Keratinocyte (primary cell): ENCODE data around the gene SIGLEC11. TPM values are rescaled to one million over a fixed set of nuclear protein-coding genes. Genes with fewer than 3 reads are reported as not detected.

ENCODE experiments used
- DNase-seq: peaks from one replicate; pipeline ENCODE4 v3.0.0-alpha.2; 2011; ENCODE audit warnings: low read depth, missing footprints, low spot score
- FAIRE-seq: peaks from 2 replicates; lab custom pipeline; 2011; peaks lifted over from hg19 to GRCh38; lab: Jason Lieb, UNC
- H2AFZ ChIP-seq: 2 replicates; pipeline ENCODE4 v1.6.0; 2012; ENCODE audit warnings: low read length, control low read depth, inconsistent platforms; ENCODE audit not compliant: control insufficient read depth
- H3K27ac ChIP-seq: 2 replicates; pipeline ENCODE4 v1.5.1; 2011; ENCODE audit warnings: low read length; ENCODE audit not compliant: control insufficient read depth, insufficient read depth
- H3K27me3 ChIP-seq: 3 replicates; pipeline ENCODE4 v1.6.0; 2011; ENCODE audit warnings: low read length; ENCODE audit not compliant: control insufficient read depth, insufficient read depth; ENCODE audit errors: extremely low read depth
- H3K36me3 ChIP-seq, 2 experiments: 2 replicates in 1 of 2; 3 replicates in 1 of 2; pipeline ENCODE4 v1.5.1; 2011; ENCODE audit warnings: low read length in 2 of 2, mild to moderate bottlenecking in 1 of 2; ENCODE audit not compliant: control insufficient read depth in 2 of 2, insufficient read depth in 2 of 2; ENCODE audit errors: extremely low read depth in 1 of 2
- H3K4me1 ChIP-seq: 3 replicates; pipeline ENCODE4 v1.5.1; 2011; ENCODE audit warnings: low read length; ENCODE audit not compliant: control insufficient read depth, insufficient read depth; ENCODE audit errors: extremely low read depth
- H3K4me2 ChIP-seq: 3 replicates; pipeline ENCODE4 v1.6.0; 2011; ENCODE audit warnings: low read depth, low read length; ENCODE audit not compliant: control insufficient read depth, insufficient read depth; ENCODE audit errors: extremely low read depth
- H3K4me3 ChIP-seq, 3 experiments: fragments of 200-600 bp in 1 of 3; sonication (generic) in 1 of 3; 2 replicates in 2 of 3; 3 replicates in 1 of 3; pipeline ENCODE4 v1.5.1; 2011 to 2016; ENCODE audit warnings: low read length in 3 of 3, mild to moderate bottlenecking in 3 of 3, control low read depth in 2 of 3, inconsistent platforms in 1 of 3, low read depth in 1 of 3, mixed read lengths in 1 of 3, mixed run types in 1 of 3, moderate library complexity in 1 of 3; ENCODE audit not compliant: control insufficient read depth in 2 of 3, insufficient read depth in 2 of 3; ENCODE audit errors: extremely low read depth in 1 of 3
- H3K79me2 ChIP-seq: 2 replicates; pipeline ENCODE4 v1.6.0; 2012; ENCODE audit warnings: low read length; ENCODE audit not compliant: control insufficient read depth, insufficient read depth
- H3K9ac ChIP-seq: 3 replicates; pipeline ENCODE4 v1.6.0; 2011; ENCODE audit warnings: low read length; ENCODE audit not compliant: control insufficient read depth, insufficient read depth; ENCODE audit errors: extremely low read depth
- H3K9me1 ChIP-seq: 3 replicates; pipeline ENCODE4 v1.6.0; 2011; ENCODE audit warnings: low read length; ENCODE audit not compliant: control insufficient read depth, insufficient read depth; ENCODE audit errors: extremely low read depth
- H3K9me3 ChIP-seq: 2 replicates; pipeline ENCODE4 v1.5.1; 2012; ENCODE audit warnings: low read depth, low read length; ENCODE audit not compliant: control insufficient read depth
- H4K20me1 ChIP-seq: 3 replicates; pipeline ENCODE4 v1.6.0; 2011; ENCODE audit warnings: low read length; ENCODE audit not compliant: control insufficient read depth, insufficient read depth; ENCODE audit errors: extremely low read depth
- EZH2 ChIP-seq: IDR thresholded peaks from one replicate; pipeline ENCODE4 v1.6.1; 2012; ENCODE audit warnings: inconsistent platforms, mild to moderate bottlenecking, low read length, moderate library complexity
- dilution Hi-C: fragments of 300-500 bp; cut with MboI; formaldehyde crosslinking; loops from one replicate; pipeline ENCODE4 v1.7.0; 2020; ENCODE audit warnings: low sequenced_read_pairs; ENCODE audit not compliant: extremely low pct_ligation_motif_present
- polyA plus RNA-seq, 5 experiments: library from polyadenylated mRNA; depleted of rRNA in 3 of 5; stranded (reverse) in 3 of 5; stranded (forward) in 1 of 5; unstranded in 1 of 5; fragments of >200 nt; gene quantifications; 1 replicate in 1 of 5; 2 replicates in 3 of 5; 3 replicates in 1 of 5; pipeline versions ENCODE4 v1.2.1 to v1.2.3, GENCODE V29; 2011 to 2012; ENCODE audit warnings: missing spikeins in 2 of 5, low read depth in 1 of 5, low replicate concordance in 1 of 5
- TF ChIP-seq, protein P1 (sequence below), 3 experiments: IDR thresholded peaks in 1 of 3; conservative IDR thresholded peaks in 1 of 3; optimal IDR thresholded peaks in 1 of 3; 2 replicates in 2 of 3; 3 replicates in 1 of 3; pipeline versions ENCODE3 to v1.5.1; 2011; ENCODE audit warnings: low read length in 3 of 3, mild to moderate bottlenecking in 3 of 3, moderate library complexity in 2 of 3, control low read depth in 1 of 3, inconsistent platforms in 1 of 3; ENCODE audit not compliant: insufficient read depth in 2 of 3; ENCODE audit errors: extremely low read depth in 1 of 3

The SIGLEC11 gene
- polyA plus RNA-seq, 1 donor (not counting 4 experiments of a cell fraction or from before 2014, with no cell fraction given), result not detected

DNA sequence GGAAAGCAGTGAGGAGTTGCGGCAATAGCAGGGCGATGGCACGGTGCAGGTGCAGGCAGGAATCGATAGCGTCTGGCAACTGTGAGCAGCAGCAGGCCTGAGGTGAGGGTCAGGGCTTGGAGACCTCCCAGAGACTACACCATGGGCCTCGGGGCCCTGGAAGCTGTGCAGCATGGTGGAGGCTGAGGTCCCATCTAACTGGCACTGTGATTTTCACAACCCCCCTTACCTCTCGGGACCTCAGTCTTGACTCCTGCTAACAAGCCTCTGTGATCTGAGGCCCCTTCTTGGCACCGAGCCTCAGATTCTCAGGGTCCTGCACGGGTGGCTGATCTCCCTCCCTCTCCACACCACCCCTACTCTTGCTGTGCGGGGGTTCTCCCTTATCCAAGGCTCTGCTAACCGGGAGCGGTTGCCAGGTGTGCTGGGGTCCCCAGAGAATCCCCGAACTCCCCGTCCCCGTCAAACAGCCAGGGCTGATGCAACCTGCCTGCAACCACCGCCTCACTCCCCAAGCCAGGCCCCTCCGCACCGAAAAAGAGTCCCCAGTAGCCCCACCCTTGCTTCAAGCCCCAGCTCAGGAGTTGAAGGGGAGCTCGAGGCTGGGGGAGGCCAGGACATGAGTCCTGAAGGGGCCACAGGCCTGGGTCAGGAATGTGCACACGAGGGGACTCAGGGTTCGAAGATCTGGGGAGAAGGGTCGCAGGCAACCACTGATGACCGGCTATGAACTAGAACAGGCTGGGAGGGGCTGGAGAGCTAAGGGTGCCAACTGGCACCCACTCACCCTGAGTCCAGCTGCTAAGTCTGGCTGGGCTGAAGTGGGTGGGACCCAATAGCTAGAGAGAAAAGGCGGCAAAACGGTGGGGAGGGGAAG lies 36.7 kb downstream of the SIGLEC11 start:
- Histone ChIP-seq H3K9me1 (peaks cover 2% of the 10 kb centered on the region), H3K27me3 (no peaks in the 10 kb centered on the region), H3K9ac (no peak overlapping the region), H3K4me3 (no peak overlapping the region), H3K79me2 (peaks cover 93% of the 10 kb centered on the region), H3K27ac (no peak overlapping the region), H4K20me1 (peaks cover 5% of the 10 kb centered on the region), H3K4me2 (no peak overlapping the region), H2AFZ (no peak overlapping the region), H3K4me1 (peaks cover 15% of the 10 kb centered on the region), H3K9me3 (no peaks in the 10 kb centered on the region), H3K36me3 (peaks cover 23 to 52% of the 10 kb centered on the region in 2 experiments)
- DNase-seq (no peak), FAIRE-seq (no peak)
- dilution Hi-C loops, result no loop called here
- TF ChIP-seq, protein P1, sequence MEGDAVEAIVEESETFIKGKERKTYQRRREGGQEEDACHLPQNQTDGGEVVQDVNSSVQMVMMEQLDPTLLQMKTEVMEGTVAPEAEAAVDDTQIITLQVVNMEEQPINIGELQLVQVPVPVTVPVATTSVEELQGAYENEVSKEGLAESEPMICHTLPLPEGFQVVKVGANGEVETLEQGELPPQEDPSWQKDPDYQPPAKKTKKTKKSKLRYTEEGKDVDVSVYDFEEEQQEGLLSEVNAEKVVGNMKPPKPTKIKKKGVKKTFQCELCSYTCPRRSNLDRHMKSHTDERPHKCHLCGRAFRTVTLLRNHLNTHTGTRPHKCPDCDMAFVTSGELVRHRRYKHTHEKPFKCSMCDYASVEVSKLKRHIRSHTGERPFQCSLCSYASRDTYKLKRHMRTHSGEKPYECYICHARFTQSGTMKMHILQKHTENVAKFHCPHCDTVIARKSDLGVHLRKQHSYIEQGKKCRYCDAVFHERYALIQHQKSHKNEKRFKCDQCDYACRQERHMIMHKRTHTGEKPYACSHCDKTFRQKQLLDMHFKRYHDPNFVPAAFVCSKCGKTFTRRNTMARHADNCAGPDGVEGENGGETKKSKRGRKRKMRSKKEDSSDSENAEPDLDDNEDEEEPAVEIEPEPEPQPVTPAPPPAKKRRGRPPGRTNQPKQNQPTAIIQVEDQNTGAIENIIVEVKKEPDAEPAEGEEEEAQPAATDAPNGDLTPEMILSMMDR (optimal IDR thresholded peaks at IDR 0.05 in 1 of 3, IDR thresholded peaks at IDR 0.05 in 1 of 3, conservative IDR thresholded peaks at IDR 0.05 in 1 of 3; ENCODE audit: extremely low read depth in 1 of 3, insufficient read depth in 2 of 3, low read length in 3 of 3), result no peak
- TF ChIP-seq EZH2, result no peak

DNA sequence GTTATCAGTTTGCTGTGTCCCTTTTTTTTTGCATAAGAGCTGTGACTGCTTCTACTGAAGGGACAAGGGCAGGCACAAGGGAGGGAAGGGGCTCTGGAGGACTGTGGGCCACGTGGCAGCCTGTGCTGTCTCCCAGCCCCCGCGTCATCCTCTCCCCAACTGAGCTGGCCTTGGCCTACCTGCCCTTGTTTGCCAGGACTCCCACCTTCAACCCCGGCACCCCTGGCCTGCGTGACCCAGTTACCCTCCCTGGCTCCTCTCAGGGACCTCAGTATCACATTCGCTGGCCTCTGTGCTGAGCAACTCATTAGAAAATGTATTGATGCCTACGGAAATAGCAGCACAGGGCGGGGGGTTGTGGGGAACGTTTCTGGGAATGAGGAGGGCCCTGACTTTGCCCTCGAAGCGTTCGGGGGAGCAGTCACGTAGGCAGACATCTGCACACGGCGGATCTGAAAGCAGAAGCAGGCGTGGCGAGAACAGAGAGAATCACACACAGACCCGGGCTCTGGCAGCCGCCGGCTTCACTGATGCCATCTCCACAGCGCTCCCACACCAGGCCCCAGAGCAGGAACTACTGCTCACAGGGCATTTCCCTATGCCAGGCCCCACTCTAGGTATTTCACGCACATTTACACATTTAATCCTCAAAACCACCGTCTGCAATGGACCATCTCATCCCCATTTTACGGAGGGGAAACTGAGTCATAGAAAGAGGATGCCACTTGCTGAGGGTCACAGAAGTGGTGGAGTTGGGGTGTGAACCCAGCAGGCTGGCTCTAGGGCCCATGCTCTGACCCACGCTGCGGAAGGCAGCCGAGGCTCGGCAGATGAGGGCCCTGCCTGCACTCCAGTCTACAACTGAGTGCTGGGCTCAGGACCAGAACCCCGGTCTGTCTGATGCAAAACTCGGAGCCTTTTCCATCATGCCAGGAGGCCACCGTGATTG lies 37.6 kb downstream of the SIGLEC11 start:
- dilution Hi-C loops, result no loop called here
- Histone ChIP-seq H3K9me1 (peaks cover 2% of the 10 kb centered on the region), H4K20me1 (peaks cover 7% of the 10 kb centered on the region), H3K27ac (no peak overlapping the region), H3K4me1 (peaks cover 13% of the 10 kb centered on the region), H3K4me2 (no peak overlapping the region), H2AFZ (no peak overlapping the region), H3K4me3 (no peak overlapping the region), H3K9me3 (no peaks in the 10 kb centered on the region), H3K9ac (no peak overlapping the region), H3K27me3 (no peaks in the 10 kb centered on the region), H3K36me3 (peaks cover 23 to 56% of the 10 kb centered on the region in 2 experiments), H3K79me2 (peaks cover 91% of the 10 kb centered on the region)
- FAIRE-seq (no peak), DNase-seq (no peak)
- TF ChIP-seq EZH2, result no peak
- TF ChIP-seq, protein P1 (optimal IDR thresholded peaks at IDR 0.05 in 1 of 3, IDR thresholded peaks at IDR 0.05 in 1 of 3, conservative IDR thresholded peaks at IDR 0.05 in 1 of 3; ENCODE audit: extremely low read depth in 1 of 3, insufficient read depth in 2 of 3, low read length in 3 of 3), result no peak
